Calu3 (cell line): ENCODE results near the gene KCNH2. TPM values are rescaled to one million over a fixed set of nuclear protein-coding genes. Genes with fewer than 3 reads are reported as not detected.
"Not testable (repeated sequence)": the region's sequence is repeated elsewhere in the genome, so short reads cannot be mapped to it uniquely, and the experiment has no call there.

Source experiments
- Bru-seq: library from RNA; stranded (reverse); fragments of 400-500 nt; gene quantifications from one replicate; lab custom pipeline; 2021; lab: Mats Ljungman, UMichigan
- BruChase-seq, 2 experiments: library from RNA; stranded (reverse); fragments of 400-500 nt; gene quantifications; one replicate each; lab custom pipeline; 2021; lab: Mats Ljungman, UMichigan
- BruUV-seq: library from RNA; stranded (reverse); fragments of 400-500 nt; replicated peaks from 2 replicates; lab custom pipeline; 2021; lab: Mats Ljungman, UMichigan
- CTCF ChIA-PET: fragments of 300-600 bp; sonication (Branson Sonifier 250); formaldehyde crosslinking; loops from one replicate; lab custom pipeline; 2022; ENCODE audit warnings: antibody characterized with exemption; lab: Charles Lee
- DNase-seq: peaks from one replicate; pipeline ENCODE4 v3.0.0; 2022
- H3K27ac Mint-ChIP-seq: one replicate; pipeline ENCODE4 v1.8.0; 2022; ENCODE audit warnings: mixed read lengths; ENCODE audit not compliant: unreplicated experiment
- H3K27me3 Mint-ChIP-seq: one replicate; pipeline ENCODE4 v1.8.0; 2022; ENCODE audit warnings: mixed read lengths; ENCODE audit not compliant: unreplicated experiment
- H3K36me3 Mint-ChIP-seq: one replicate; pipeline ENCODE4 v1.8.0; 2022; ENCODE audit warnings: mild to moderate bottlenecking, moderate library complexity, mixed read lengths; ENCODE audit not compliant: insufficient read depth, unreplicated experiment
- H3K4me1 Mint-ChIP-seq: one replicate; pipeline ENCODE4 v1.8.0; 2022; ENCODE audit warnings: mild to moderate bottlenecking, low read depth, mixed read lengths; ENCODE audit not compliant: unreplicated experiment
- H3K4me3 Mint-ChIP-seq: one replicate; pipeline ENCODE4 v1.8.0; 2022; ENCODE audit warnings: mild to moderate bottlenecking, low read depth, moderate library complexity, mixed read lengths; ENCODE audit not compliant: unreplicated experiment
- H3K9me3 Mint-ChIP-seq: one replicate; pipeline ENCODE4 v1.8.0; 2022; ENCODE audit warnings: low read depth, mixed read lengths; ENCODE audit not compliant: unreplicated experiment
- CTCF ChIP-seq: fragments of 200-600 bp; IDR thresholded peaks from one replicate; pipeline ENCODE4 v1.8.0; 2022; ENCODE audit warnings: antibody characterized with exemption; ENCODE audit not compliant: unreplicated experiment
- intact Hi-C: fragments of 100-400 bp; cut with micrococcal nuclease; formaldehyde crosslinking; loops from one replicate; pipeline ENCODE4 v1.10.0; 2022; ENCODE audit not compliant: unreplicated experiment
- long read RNA-seq: library from polyadenylated mRNA; stranded (forward); transcript quantifications from one replicate; pipeline ENCODE4 v2.0.0, GENCODE V29; 2022
- total RNA-seq: library from RNA; stranded (reverse); gene quantifications from 2 replicates; pipeline ENCODE4 v1.2.3, GENCODE V29; 2022

Gene KCNH2, protein sequence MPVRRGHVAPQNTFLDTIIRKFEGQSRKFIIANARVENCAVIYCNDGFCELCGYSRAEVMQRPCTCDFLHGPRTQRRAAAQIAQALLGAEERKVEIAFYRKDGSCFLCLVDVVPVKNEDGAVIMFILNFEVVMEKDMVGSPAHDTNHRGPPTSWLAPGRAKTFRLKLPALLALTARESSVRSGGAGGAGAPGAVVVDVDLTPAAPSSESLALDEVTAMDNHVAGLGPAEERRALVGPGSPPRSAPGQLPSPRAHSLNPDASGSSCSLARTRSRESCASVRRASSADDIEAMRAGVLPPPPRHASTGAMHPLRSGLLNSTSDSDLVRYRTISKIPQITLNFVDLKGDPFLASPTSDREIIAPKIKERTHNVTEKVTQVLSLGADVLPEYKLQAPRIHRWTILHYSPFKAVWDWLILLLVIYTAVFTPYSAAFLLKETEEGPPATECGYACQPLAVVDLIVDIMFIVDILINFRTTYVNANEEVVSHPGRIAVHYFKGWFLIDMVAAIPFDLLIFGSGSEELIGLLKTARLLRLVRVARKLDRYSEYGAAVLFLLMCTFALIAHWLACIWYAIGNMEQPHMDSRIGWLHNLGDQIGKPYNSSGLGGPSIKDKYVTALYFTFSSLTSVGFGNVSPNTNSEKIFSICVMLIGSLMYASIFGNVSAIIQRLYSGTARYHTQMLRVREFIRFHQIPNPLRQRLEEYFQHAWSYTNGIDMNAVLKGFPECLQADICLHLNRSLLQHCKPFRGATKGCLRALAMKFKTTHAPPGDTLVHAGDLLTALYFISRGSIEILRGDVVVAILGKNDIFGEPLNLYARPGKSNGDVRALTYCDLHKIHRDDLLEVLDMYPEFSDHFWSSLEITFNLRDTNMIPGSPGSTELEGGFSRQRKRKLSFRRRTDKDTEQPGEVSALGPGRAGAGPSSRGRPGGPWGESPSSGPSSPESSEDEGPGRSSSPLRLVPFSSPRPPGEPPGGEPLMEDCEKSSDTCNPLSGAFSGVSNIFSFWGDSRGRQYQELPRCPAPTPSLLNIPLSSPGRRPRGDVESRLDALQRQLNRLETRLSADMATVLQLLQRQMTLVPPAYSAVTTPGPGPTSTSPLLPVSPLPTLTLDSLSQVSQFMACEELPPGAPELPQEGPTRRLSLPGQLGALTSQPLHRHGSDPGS
- 0.45 and 0.66 TPM in 2 replicates for total RNA-seq
- Bru-seq, nascent RNA, result percentile 12 among the genes with signal in this experiment
- percentile 12 among the genes with signal in this experiment for BruChase-seq, experiment 1, labeled RNA remaining after a 6-hour chase
- BruChase-seq, experiment 2, labeled RNA remaining after a 2-hour chase, result percentile 10 among the genes with signal in this experiment
- long read RNA-seq, result 0 reads

DNA sequence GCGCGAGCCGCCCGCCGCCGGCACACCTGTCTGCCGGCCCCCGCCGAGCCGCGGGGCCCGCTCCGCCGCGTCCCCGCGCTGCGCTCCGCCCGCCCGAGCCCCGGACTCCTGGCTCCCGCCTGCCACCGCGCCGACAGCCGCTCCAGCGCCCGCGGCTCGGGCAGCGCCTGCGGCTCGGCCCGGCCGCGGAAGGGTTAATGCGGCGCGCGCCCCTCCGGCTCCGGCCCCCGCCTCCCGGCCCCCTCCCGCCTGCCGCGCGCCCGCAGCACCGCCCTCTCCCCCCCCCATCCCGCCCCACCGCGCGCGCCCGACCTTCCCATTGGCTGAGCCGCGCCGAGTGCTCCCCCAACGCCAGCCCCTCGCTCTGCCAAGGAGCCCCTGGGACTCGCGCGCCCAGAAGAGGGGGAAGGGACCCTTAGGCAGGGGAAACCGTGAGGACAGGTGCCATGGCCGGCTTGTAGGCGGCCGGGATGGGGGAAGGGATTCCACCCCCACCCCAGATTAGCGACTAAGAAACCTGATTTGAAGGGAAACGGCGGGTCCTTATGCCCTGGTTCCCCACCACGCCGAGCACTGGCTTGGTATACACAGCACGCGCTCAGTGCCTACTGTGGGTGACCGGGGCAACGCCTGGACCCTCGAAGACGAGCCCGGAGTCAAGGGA is at the start of gene KCNH2:
KCNH2 (minus strand) TSS at position 196 of the 664 bp plus-strand sequence. CDS start 408 bp downstream, outside the sequence.
- CTCF ChIA-PET, result interaction anchor here (0.6 kb wide), 2 partner anchors 107 to 547 kb away, joined by 3 read pairs; no protein-coding TSS in a partner anchor
- Mint-ChIP-seq H3K9me3 (no peaks in the 10 kb centered on the region), H3K27me3 (peaks cover 76% of the 10 kb centered on the region), H3K4me3 (peak within 1 kb of the TSS; percentile 61), H3K27ac (peak within 1 kb of the TSS; percentile 18), H3K36me3 (peaks cover 10% of the 10 kb centered on the region), H3K4me1 (peaks cover 8% of the 10 kb centered on the region)
- intact Hi-C loops, result no loop called here
- no peak for DNase-seq
- no peak for TF ChIP-seq CTCF
- no TSS peak for BruUV-seq

DNA sequence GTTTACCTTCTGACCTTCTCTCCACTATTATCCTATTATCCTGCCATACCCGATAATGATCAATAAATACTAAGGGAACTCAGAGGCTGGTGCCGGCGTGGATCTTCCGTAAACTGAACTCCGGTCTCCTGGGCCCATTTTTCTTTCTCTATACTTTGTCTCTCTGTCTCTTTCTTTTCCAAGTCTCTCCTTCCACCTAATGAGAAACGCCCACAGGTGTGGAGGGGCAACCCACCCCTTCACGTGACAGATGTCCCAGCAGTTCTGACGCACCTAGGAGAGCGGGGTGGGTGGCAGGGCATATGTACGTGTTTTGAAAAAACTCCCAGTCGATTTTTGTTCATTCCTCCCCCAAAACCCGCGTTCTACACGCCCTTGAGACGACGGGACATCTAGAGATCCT is 49.6 kb upstream of the KCNH2 start:
- DNase-seq, H3K9me3 Mint-ChIP-seq, H3K27me3 Mint-ChIP-seq: not testable (repeated sequence)
- TSS peak; percentile 91 for BruUV-seq
- Mint-ChIP-seq H3K27ac (peak overlapping the region; percentile 94), H3K4me3 (peak overlapping the region; percentile 82), H3K4me1 (peaks cover 55% of the 10 kb centered on the region), H3K36me3 (peaks cover 26% of the 10 kb centered on the region)
- intact Hi-C loops, result loop anchor here (1.0 to 10.0 kb wide), 4 partner anchors 31 to 83 kb away; partner anchors contain the start of genes FASTK and TMUB1
- CTCF ChIA-PET, result interaction anchor here (0.7 to 1.4 kb wide), 15 partner anchors 8 to 201 kb away, joined by 3 to 13 read pairs (median 4); partner anchors contain the start of genes CDK5, FASTK, NOS3 and TMUB1

DNA sequence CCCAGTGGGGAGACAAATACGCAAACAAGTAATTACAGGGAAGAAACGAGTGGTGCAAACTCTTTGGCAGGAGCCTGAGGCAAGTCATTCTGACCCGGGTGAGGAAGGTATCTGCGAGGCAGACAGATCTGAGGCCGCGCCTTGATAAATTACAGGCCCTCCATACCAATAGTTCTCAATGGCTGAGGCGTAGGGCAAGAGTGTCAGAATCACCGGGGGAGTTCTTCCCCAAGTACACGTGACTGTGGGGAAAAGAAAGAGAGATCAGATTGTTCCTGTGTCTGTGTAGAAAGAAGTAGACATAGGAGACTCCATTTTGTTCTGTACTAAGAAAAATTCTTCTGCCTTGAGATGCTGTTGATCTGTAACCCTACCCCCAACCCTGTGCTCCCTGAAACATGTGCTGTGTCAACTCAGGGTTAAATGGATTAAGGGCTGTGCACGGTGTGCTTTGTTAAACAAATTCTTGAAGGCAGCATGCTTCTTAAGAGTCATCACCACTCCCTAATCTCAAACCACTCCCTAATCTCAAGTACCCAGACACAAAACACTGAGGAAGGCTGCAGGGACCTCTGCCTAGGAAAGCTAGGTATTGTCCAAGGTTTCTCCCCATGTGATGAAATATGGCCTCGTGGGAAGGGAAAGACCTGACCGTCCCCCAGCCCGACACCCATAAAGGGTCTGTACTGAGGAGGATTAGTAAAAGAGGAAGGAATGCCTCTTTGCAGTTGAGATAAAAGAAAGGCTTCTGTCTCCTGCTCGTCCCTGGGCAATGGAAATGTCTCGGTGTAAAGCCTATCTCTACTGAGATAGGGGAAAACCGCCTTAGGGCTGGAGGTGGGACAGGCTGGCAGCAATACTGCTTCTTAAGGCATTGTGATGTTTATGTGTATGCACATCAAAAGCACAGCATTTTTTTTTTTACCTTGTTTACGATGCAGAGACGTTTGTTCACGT is 48.9 kb upstream of the KCNH2 start:
- Mint-ChIP-seq H3K4me3 (peak overlapping the region; percentile 82), H3K36me3 (peaks cover 25% of the 10 kb centered on the region), H3K4me1 (peaks cover 55% of the 10 kb centered on the region), H3K27ac (peak overlapping the region; percentile 94)
- BruUV-seq, H3K27me3 Mint-ChIP-seq, DNase-seq, H3K9me3 Mint-ChIP-seq: not testable (repeated sequence)
- intact Hi-C loops, result loop anchor here (5.0 to 10.0 kb wide), 2 partner anchors 55 to 62 kb away; partner anchors contain the start of genes FASTK and TMUB1
- CTCF ChIA-PET, result interaction anchor here (0.7 to 1.4 kb wide), 5 partner anchors 8 to 61 kb away, joined by 3 to 13 read pairs (median 3); partner anchors contain the start of gene CDK5

DNA sequence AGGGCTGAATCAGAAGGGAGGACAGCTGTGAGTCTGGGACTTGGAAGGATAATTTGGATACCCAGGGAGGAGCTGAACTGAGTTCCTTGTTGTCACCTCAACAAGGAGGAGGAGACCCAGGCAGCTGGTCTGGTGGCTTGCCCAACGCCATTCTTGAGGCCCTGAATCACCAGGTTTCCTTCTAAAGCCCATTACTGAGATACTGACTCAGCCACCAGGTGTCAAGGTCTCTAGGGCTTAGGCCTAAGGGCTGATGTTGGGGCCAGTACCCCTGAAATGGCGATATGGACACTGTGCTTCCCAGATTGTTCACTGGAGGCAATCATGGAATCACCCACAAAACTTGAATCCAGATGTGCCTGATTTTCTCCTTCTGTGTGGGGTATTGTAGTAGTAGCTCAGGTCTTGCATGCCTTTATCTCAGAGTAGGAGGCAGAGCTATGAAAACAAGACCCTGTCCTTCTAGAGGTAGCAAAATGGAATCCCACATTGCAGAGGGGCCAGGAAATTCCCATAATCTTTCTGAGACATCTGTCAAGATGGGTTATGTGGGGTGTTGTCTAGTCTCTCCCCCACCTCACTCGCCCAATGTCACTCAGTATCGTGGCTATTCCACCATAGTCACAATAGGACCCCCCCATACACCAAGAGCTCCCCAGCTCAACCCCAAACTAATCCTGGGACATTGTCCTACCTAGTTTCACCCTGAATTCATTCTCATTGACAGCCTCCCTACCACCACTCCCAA is 48.0 kb upstream of the KCNH2 start:
- Mint-ChIP-seq H3K36me3 (peaks cover 22% of the 10 kb centered on the region), H3K27ac (peak overlapping the region; percentile 94), H3K4me3 (no peak overlapping the region), H3K4me1 (peaks cover 55% of the 10 kb centered on the region), H3K9me3 (no peaks in the 10 kb centered on the region), H3K27me3 (peaks cover 9% of the 10 kb centered on the region)
- TF ChIP-seq CTCF, result no peak
- CTCF ChIA-PET, result no interaction called here
- no TSS peak for BruUV-seq
- intact Hi-C loops, result loop anchor here (5.0 to 10.0 kb wide), 2 partner anchors 56 to 61 kb away; partner anchors contain the start of genes FASTK and TMUB1
- DNase-seq, result peak; percentile 28
